ENCODE results near the gene BRF1. TPM values are rescaled to one million over a fixed set of nuclear protein-coding genes. Genes with fewer than 3 reads are reported as not detected.
"Not testable (repeated sequence)": the region's sequence is repeated elsewhere in the genome, so short reads cannot be mapped to it uniquely, and the experiment has no call there.

Gene BRF1
- total and polyA plus RNA-seq, 2 experiments from 2014 or later, result 23.6 to 35.9 TPM

GRCh38 chr14:105301103-105301914 is 508 bp upstream of the BRF1 start:
- Histone ChIP-seq H3K9me3 (ENCODE audit: low read depth) (no peaks in the 10 kb centered on the region), H3K4me2 (peak overlapping the region; percentile 95), H2AFZ (peak overlapping the region; percentile 76), H3K27ac (peak overlapping the region; percentile 96), H3K4me3 (peak overlapping the region; percentile 35), H4K20me1 (ENCODE audit: insufficient read depth, poor library complexity, severe bottlenecking) (peaks cover 13% of the 10 kb centered on the region), H3K36me3 (replicated peaks; ENCODE audit: insufficient read depth, low read depth) (no peaks in the 10 kb centered on the region), H3K4me1 (ENCODE audit: insufficient read depth) (peaks cover 5% of the 10 kb centered on the region), H3K79me2 (peaks cover 39% of the 10 kb centered on the region), H3K9me2 (replicated peaks; ENCODE audit: insufficient read depth) (no peaks in the 10 kb centered on the region), H3K27me3 (no peaks in the 10 kb centered on the region)
- WGBS (ENCODE audit: low lambda C conversion rate, missing lambda C conversion rate), result 2% methylated on average over 29 of the region's 65 CpGs
- DNase-seq (ENCODE audit: low spot score), result peak; percentile 99
- no peak for TF ChIP-seq CTCF (IDR thresholded peaks at IDR 0.05; ENCODE audit: poor library complexity)
- no peak for TF ChIP-seq EZH2 (IDR thresholded peaks at IDR 0.05; ENCODE audit: borderline replicate concordance)
- TF ChIP-seq EZH2phosphoT487 (IDR thresholded peaks at IDR 0.05; ENCODE audit: low read depth, severe bottlenecking, unreplicated experiment), result no peak

GRCh38 chr14:105299654-105300541 is 903 bp downstream of the BRF1 start:
- H3K4me1 ChIP-seq (ENCODE audit: insufficient read depth), result peaks cover 5% of the 10 kb centered on the region
- peak overlapping the region; percentile 35 for H3K4me3 ChIP-seq
- TF ChIP-seq EZH2 (IDR thresholded peaks at IDR 0.05; ENCODE audit: borderline replicate concordance) (no peak), EZH2phosphoT487 (IDR thresholded peaks at IDR 0.05; ENCODE audit: low read depth, severe bottlenecking, unreplicated experiment) (no peak), CTCF (IDR thresholded peaks at IDR 0.05; ENCODE audit: poor library complexity) (no peak)
- peaks cover 53% of the 10 kb centered on the region for H3K79me2 ChIP-seq
- no peak for DNase-seq (ENCODE audit: low spot score)
- H3K9me3 ChIP-seq (ENCODE audit: low read depth), result no peaks in the 10 kb centered on the region
- H3K36me3 ChIP-seq (replicated peaks; ENCODE audit: insufficient read depth, low read depth), result no peaks in the 10 kb centered on the region
- H3K27me3 ChIP-seq, result no peaks in the 10 kb centered on the region
- H3K9me2 ChIP-seq (replicated peaks; ENCODE audit: insufficient read depth), result no peaks in the 10 kb centered on the region
- H4K20me1 ChIP-seq (ENCODE audit: insufficient read depth, poor library complexity, severe bottlenecking), result peaks cover 23% of the 10 kb centered on the region
- H3K27ac ChIP-seq, result peak overlapping the region; percentile 96
- 8% methylated on average over 54 of the region's 54 CpGs for WGBS (ENCODE audit: low lambda C conversion rate, missing lambda C conversion rate)
- H3K4me2 ChIP-seq, result peak overlapping the region; percentile 95
- peak overlapping the region; percentile 86 for H2AFZ ChIP-seq

GRCh38 chr14:105297311-105297710 is 3.5 kb downstream of the BRF1 start:
- H3K36me3 ChIP-seq (replicated peaks; ENCODE audit: insufficient read depth, low read depth); H3K9me2 ChIP-seq (replicated peaks; ENCODE audit: insufficient read depth); H3K9me3 ChIP-seq (ENCODE audit: low read depth); H3K4me2 ChIP-seq; H2AFZ ChIP-seq; H3K27me3 ChIP-seq; H3K4me1 ChIP-seq (ENCODE audit: insufficient read depth); H3K27ac ChIP-seq; DNase-seq (ENCODE audit: low spot score); H3K4me3 ChIP-seq: not testable (repeated sequence)
- over 99% methylated on average over 11 of the region's 11 CpGs for WGBS (ENCODE audit: low lambda C conversion rate, missing lambda C conversion rate)
- Histone ChIP-seq H3K79me2 (peaks cover 79% of the 10 kb centered on the region), H4K20me1 (ENCODE audit: insufficient read depth, poor library complexity, severe bottlenecking) (peaks cover 37% of the 10 kb centered on the region)

- Histone ChIP-seq H3K4me2 (no peak overlapping the region), H3K27me3 (no peaks in the 10 kb centered on the region), H3K79me2 (peaks cover 100% of the 10 kb centered on the region), H3K36me3 (replicated peaks; ENCODE audit: insufficient read depth, low read depth) (no peaks in the 10 kb centered on the region), H3K9me2 (replicated peaks; ENCODE audit: insufficient read depth) (no peaks in the 10 kb centered on the region), H4K20me1 (ENCODE audit: insufficient read depth, poor library complexity, severe bottlenecking) (peaks cover 39% of the 10 kb centered on the region), H2AFZ (no peak overlapping the region), H3K4me1 (ENCODE audit: insufficient read depth) (peaks cover 2% of the 10 kb centered on the region), H3K4me3 (no peak overlapping the region), H3K9me3 (ENCODE audit: low read depth) (no peaks in the 10 kb centered on the region), H3K27ac (no peak overlapping the region)
- 86% methylated on average over 15 of the region's 15 CpGs for WGBS (ENCODE audit: low lambda C conversion rate, missing lambda C conversion rate)
- DNase-seq (ENCODE audit: low spot score), result no peak
- TF ChIP-seq EZH2 (IDR thresholded peaks at IDR 0.05; ENCODE audit: borderline replicate concordance) (no peak), EZH2phosphoT487 (IDR thresholded peaks at IDR 0.05; ENCODE audit: low read depth, severe bottlenecking, unreplicated experiment) (no peak), CTCF (IDR thresholded peaks at IDR 0.05; ENCODE audit: poor library complexity) (no peak)
Measured at GRCh38 chr14:105294142-105294597, 6.6 kb downstream of the BRF1 start.

Data from hepatocyte (in vitro differentiated cells).